EH (cell line): ENCODE data around the gene TMEM181.
"Not testable (repeated sequence)": the region's sequence is repeated elsewhere in the genome, so short reads cannot be mapped to it uniquely, and the experiment has no call there.

ENCODE experiments used
- DNase-seq: peaks from one replicate; pipeline ENCODE4 v3.0.0-alpha.2; 2015; ENCODE audit warnings: low read depth

TMEM181 gene

GRCh38 chr6:158559895-158560835, at the start of gene TMEM181:
TSS of gene TMEM181 (plus strand) at chr6:158560091. CDS start at chr6:158560225, 134 bp downstream.
- DNase-seq, result peak; percentile 83

- no peak for DNase-seq
Measured at GRCh38 chr6:158512809-158513208, 47.1 kb upstream of the TMEM181 start.

- DNase-seq, result no peak
Measured at GRCh38 chr6:158514176-158514575, 45.7 kb upstream of the TMEM181 start.

- no peak for DNase-seq
Measured at GRCh38 chr6:158514991-158515390, 44.9 kb upstream of the TMEM181 start.

- no peak for DNase-seq
Measured at GRCh38 chr6:158516098-158516497, 43.8 kb upstream of the TMEM181 start.

- no peak for DNase-seq
Measured at GRCh38 chr6:158517038-158517437, 42.9 kb upstream of the TMEM181 start.

GRCh38 chr6:158517581-158517980, 42.3 kb upstream of the TMEM181 start:
- DNase-seq, result peak; percentile 8

- peak; percentile 84 for DNase-seq
Measured at GRCh38 chr6:158518191-158519127, 41.4 kb upstream of the TMEM181 start.

- peak; percentile 4 for DNase-seq
Measured at GRCh38 chr6:158519300-158519699, 40.6 kb upstream of the TMEM181 start.

GRCh38 chr6:158519761-158520160, 40.1 kb upstream of the TMEM181 start:
- no peak for DNase-seq

- DNase-seq, result not testable (repeated sequence)
Measured at GRCh38 chr6:158520975-158521374, 38.9 kb upstream of the TMEM181 start.

- no peak for DNase-seq
Measured at GRCh38 chr6:158521759-158522158, 38.1 kb upstream of the TMEM181 start.

- no peak for DNase-seq
Measured at GRCh38 chr6:158522616-158523015, 37.3 kb upstream of the TMEM181 start.

GRCh38 chr6:158524311-158524710, 35.6 kb upstream of the TMEM181 start:
- no peak for DNase-seq

GRCh38 chr6:158527858-158528257, 32.0 kb upstream of the TMEM181 start:
- DNase-seq, result not testable (repeated sequence)

- DNase-seq, result no peak
Measured at GRCh38 chr6:158528826-158529225, 31.1 kb upstream of the TMEM181 start.

- no peak for DNase-seq
Measured at GRCh38 chr6:158529629-158530028, 30.3 kb upstream of the TMEM181 start.

GRCh38 chr6:158531566-158531965, 28.3 kb upstream of the TMEM181 start:
- no peak for DNase-seq

GRCh38 chr6:158531970-158532369, 27.9 kb upstream of the TMEM181 start:
- DNase-seq, result no peak

- peak; percentile 75 for DNase-seq
Measured at GRCh38 chr6:158536084-158536890, 23.6 kb upstream of the TMEM181 start.

GRCh38 chr6:158536891-158537798, 22.7 kb upstream of the TMEM181 start:
- DNase-seq, result peak; percentile 39
